Adipose tissue (tissue), 3 donors: ENCODE measurements around the gene SLC24A3. TPM values are rescaled to one million over a fixed set of nuclear protein-coding genes. Genes with fewer than 3 reads are reported as not detected.

ENCODE experiments used
- H3K27ac ChIP-seq: one replicate; pipeline ENCODE4 v1.5.1; 2013; ENCODE audit warnings: low read depth, low read length
- WGBS, 3 donors: extraction: QIAGEN DNeasy Blood & Tissue Kit; methylation state at CpG; one replicate each; pipeline ENCODE4 v1.1.7; 2013; 5-methylcytosine and 5-hydroxymethylcytosine counted together
- polyA plus RNA-seq, 3 donors: library from polyadenylated mRNA; stranded (reverse); fragments of 200-250 nt; gene quantifications; one replicate each; pipeline ENCODE4 v1.2.3, GENCODE V29; 2013
- donor health status: healthy with polysubstance abuse.
- donor health status: Bipolar disorder and iron deficiency.
- donor health status: healthy.

Gene SLC24A3
- polyA plus RNA-seq, 3 donors, result 0.86 to 11.5 (median 6.5) TPM

GRCh38 chr20:19562426-19562825, 350.0 kb downstream of the SLC24A3 start:
- WGBS, 3 donors, result 75 to 88% (median 77%) methylated on average over 4 of the region's 4 CpGs
- H3K27ac ChIP-seq, result no peak overlapping the region

DNA sequence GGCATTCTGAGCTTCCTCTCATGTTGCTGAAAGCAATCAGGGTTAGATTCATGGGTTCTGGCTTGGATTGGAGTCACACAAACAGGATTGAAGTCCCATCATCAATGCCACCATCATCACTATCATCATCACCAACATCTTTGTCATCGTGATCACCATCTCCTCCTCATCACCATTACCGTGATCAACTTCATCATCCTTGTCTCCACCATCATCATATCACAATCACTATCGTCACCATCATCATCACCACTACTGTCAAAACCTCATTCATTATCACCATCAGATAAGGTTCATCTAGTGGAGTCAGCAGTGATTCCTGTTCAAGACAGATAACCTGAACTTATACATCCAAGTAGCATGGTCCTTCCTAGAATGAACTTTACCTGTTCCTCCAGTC, 351.8 kb downstream of the SLC24A3 start:
- 84 to 95% (median 94%) methylated on average over 3 of the region's 3 CpGs for WGBS, 3 donors
- no peak overlapping the region for H3K27ac ChIP-seq

GRCh38 chr20:19565736-19566135, 353.3 kb downstream of the SLC24A3 start:
- WGBS, 3 donors, result 64 to 89% (median 86%) methylated on average over 2 of the region's 2 CpGs
- H3K27ac ChIP-seq, result no peak overlapping the region

GRCh38 chr20:19566226-19566945, 353.9 kb downstream of the SLC24A3 start:
- no peak overlapping the region for H3K27ac ChIP-seq
- 49 to 67% (median 65%) methylated on average over 3 of the region's 3 CpGs for WGBS, 3 donors

GRCh38 chr20:19568128-19568527, 355.7 kb downstream of the SLC24A3 start:
- no peak overlapping the region for H3K27ac ChIP-seq
- 64 to 89% (median 89%) methylated on average over 2 of the region's 2 CpGs for WGBS, 3 donors

- WGBS, 3 donors, result 73 to 98% (median 95%) methylated on average over 2 of the region's 2 CpGs
- no peak overlapping the region for H3K27ac ChIP-seq
Measured at GRCh38 chr20:19571996-19572395, 359.6 kb downstream of the SLC24A3 start.

- no peak overlapping the region for H3K27ac ChIP-seq
- 72 to 92% (median 91%) methylated on average over 3 of the region's 3 CpGs for WGBS, 3 donors
Measured at GRCh38 chr20:19577692-19578091, 365.2 kb downstream of the SLC24A3 start.

GRCh38 chr20:19582782-19583181, 370.3 kb downstream of the SLC24A3 start:
- no peak overlapping the region for H3K27ac ChIP-seq
- WGBS, 3 donors, result 70 to 82% (median 81%) methylated on average over 7 of the region's 7 CpGs

GRCh38 chr20:19583532-19584175, 371.2 kb downstream of the SLC24A3 start:
- WGBS, 3 donors, result 49 to 70% (median 66%) methylated on average over 12 of the region's 12 CpGs
- H3K27ac ChIP-seq, result no peak overlapping the region

DNA sequence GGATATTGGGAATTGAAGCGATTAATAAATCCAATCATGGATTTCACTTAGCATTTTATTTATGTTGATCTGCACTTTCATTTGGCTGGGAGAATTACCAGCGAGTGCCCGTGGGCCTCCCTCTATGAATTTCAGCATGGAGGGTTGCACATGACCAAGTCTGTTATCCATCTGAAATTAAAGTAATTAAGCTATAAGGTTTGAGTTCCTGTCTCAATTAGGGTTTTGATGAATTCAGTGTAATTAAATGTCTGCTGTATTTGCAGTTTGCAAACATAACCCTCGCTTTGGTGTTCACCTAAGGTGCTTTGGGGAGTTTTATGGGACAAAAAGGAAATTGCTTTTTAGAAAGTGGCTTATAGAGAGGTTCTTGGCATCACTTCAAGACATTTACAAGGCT, 375.8 kb downstream of the SLC24A3 start:
- H3K27ac ChIP-seq, result no peak overlapping the region

DNA sequence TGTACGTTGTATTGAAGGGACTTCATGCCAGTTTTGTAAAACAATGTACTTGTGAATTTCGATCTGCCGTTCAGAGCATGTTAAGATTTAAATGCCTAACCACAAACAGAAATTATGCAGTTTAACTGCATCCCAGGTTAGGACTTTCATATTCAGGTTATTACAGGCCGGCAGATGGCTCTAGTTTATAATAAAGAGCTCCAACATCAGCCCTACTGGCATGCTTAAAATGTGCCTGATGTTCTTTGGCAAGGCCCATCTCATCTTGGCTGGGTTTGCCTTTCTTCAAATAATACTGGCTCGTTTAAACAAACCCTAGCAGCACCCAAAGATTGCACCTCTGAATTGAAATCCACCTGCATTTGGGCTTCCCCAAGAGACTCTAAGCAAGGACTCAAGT, 376.3 kb downstream of the SLC24A3 start:
- H3K27ac ChIP-seq, result no peak overlapping the region
- 55 to 70% (median 68%) methylated on average over 5 of the region's 5 CpGs for WGBS, 3 donors

More for the DNA sequence above, 375.8 kb downstream of the SLC24A3 start:
- WGBS, 3 donors, result 76 to 91% (median 86%) methylated on average over 4 of the region's 4 CpGs

DNA sequence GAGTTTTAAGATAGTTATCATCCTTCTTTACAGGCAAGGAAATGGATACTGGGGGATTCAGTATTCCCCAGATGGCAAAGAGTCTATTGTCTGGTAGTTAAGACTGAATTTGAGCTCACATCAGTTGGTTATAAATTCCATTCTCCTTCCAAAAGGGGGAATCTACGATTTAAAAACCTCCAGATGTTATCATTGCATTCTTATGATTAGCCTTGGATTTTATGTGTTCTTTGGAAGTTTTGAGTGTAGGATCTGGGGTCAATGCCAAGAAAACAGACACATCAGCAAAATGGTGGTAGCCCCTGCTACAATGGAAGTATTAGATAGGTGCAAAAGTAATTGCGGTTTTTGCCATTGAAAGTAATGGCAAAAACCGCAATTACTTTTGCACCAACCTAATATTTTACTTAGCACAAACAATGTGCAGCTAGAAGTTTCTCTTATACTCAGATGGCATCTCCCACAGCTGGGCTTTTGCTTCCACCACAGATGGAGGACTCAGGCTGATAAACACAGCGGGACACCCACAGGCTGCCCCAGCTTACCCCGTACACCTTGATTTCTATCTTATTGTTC, 377.4 kb downstream of the SLC24A3 start:
- no peak overlapping the region for H3K27ac ChIP-seq
- WGBS, 3 donors, result 86 to 92% (median 90%) methylated on average over 5 of the region's 5 CpGs

DNA sequence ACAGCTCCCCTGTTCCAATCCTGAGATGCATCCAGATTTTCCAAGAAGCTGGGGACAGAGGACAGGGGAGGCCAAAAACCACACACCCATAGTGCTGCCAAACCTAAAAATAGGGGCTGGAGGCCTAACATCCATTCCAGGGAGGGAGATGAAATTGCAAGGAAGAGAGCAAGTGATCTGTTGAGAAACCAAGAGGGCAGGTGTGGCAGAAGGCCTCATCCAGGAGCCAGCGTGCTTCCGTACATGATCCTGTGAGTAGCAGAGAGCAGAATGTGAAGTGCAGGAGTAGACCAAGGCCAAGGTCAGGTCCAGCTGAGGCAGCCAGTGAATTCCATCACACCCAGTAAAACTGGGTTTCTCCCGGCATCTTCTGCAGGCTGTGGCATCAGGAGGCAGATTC, 377.9 kb downstream of the SLC24A3 start:
- 90 to 97% (median 93%) methylated on average over 3 of the region's 3 CpGs for WGBS, 3 donors
- no peak overlapping the region for H3K27ac ChIP-seq

- no peak overlapping the region for H3K27ac ChIP-seq
- WGBS, 3 donors, result 90 to 94% (median 94%) methylated on average over 7 of the region's 7 CpGs
Measured at GRCh38 chr20:19593762-19594161, 381.3 kb downstream of the SLC24A3 start.

DNA sequence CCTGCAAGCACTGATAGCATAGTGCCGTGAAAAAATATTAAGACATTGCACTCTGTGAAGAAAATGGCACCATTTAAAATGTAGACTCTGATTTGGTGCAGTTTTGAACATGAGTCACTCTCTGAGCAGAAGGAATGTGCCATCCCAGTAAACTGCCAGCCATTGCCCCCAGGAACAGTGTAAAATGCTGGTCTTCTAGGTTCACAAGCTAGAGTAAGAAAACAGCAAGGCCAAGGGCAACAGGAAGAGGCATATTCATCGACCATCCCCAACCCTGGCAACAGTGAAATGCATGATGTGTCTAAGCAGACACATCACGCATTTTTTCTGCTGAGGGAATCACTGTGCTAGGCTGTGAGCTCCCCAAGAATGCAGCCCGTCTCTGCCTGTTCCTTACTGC, 382.5 kb downstream of the SLC24A3 start:
- 84 to 89% (median 86%) methylated on average over 4 of the region's 4 CpGs for WGBS, 3 donors
- H3K27ac ChIP-seq, result no peak overlapping the region

- WGBS, 3 donors, result 60 to 81% (median 70%) methylated on average over 4 of the region's 4 CpGs
Measured at GRCh38 chr20:19598117-19598850, 385.8 kb downstream of the SLC24A3 start.

DNA sequence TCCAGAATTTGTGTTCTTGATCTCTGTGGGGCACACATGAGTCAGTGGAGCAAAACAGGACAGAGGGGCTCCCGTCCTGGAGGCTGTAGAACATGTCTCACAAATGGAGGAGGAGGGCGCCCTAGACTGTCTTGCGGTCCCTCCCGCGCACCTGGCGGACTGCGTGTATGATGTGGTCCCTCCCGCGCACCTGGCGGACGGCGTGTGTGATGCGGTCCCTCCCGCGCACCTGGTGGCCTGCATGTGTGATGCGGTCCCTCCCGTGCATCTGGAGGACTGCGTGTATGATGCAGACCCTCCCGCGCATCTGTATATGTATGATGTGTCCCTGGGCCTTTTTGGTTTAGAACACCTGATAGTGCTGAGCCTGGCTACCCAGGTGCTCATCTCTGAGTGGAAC, 386.8 kb downstream of the SLC24A3 start:
- 95 to 96% (median 95%) methylated on average over 20 of the region's 20 CpGs for WGBS, 3 donors

More at GRCh38 chr20:19598117-19598850, 385.8 kb downstream of the SLC24A3 start:
- no peak overlapping the region for H3K27ac ChIP-seq

DNA sequence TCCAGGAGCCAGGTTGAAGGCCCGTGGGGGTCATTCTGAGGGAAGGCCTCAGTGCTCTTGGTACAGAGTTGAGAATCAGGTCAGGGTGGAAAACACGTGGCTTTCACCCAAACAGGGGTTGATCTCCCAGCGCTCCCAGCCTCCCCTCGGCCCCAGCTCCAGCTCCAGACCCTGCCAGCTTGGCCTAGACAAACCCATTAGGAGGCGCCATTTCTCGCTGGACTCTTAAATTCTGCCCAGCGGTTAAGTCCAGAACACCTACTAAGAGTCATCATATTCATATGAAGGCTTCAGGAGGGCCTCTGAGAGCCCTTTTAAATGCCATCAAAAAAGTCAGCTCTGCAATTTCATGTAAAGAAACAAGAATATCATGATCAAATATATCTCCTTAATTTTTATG, 387.6 kb downstream of the SLC24A3 start:
- WGBS, 3 donors, result 78 to 79% (median 79%) methylated on average over 7 of the region's 7 CpGs
- no peak overlapping the region for H3K27ac ChIP-seq

More for the DNA sequence above, 386.8 kb downstream of the SLC24A3 start:
- no peak overlapping the region for H3K27ac ChIP-seq
